Gastroesophageal sphincter (tissue), 4 donors: ENCODE data around the gene NAGLU. TPM values are rescaled to one million over a fixed set of nuclear protein-coding genes. Genes with fewer than 3 reads are reported as not detected.

ENCODE experiments used
- ATAC-seq: fragments of 150-250 bp; one replicate; pipeline ENCODE4 v1.9.1; 2016; ENCODE audit warnings: mild to moderate bottlenecking, moderate library complexity
- H3K27ac ChIP-seq, 4 donors: fragments of 200-600 bp; sonication (generic) in 3 of 4; 1 replicate in 3 of 4; 2 replicates in 1 of 4; pipeline ENCODE4 v1.5.1; 2016 to 2019
- H3K27me3 ChIP-seq: fragments of 200-600 bp; sonication (generic); one replicate; pipeline ENCODE4 v1.5.1; 2019
- H3K36me3 ChIP-seq, 2 donors: fragments of 200-600 bp; sonication (generic); one replicate each; pipeline ENCODE4 v1.5.1; 2019; ENCODE audit warnings: control low read depth in 1 of 2
- H3K4me1 ChIP-seq, 3 donors: fragments of 200-600 bp; sonication (generic); 1 replicate in 2 of 3; 2 replicates in 1 of 3; pipeline ENCODE4 v1.5.1; 2016 to 2019; ENCODE audit warnings: control low read depth in 2 of 3
- H3K4me3 ChIP-seq, 2 donors: fragments of 200-600 bp; sonication (generic); one replicate each; pipeline ENCODE4 v1.5.1; 2019; ENCODE audit warnings: mild to moderate bottlenecking in 1 of 2, moderate library complexity in 1 of 2
- H3K9me3 ChIP-seq, 3 donors: fragments of 200-600 bp; sonication (generic); one replicate each; pipeline ENCODE4 v1.5.1; 2017 to 2019; ENCODE audit warnings: control low read depth in 2 of 3
- CTCF ChIP-seq, 4 experiments: fragments of 200-600 bp in 2 of 4; fragments of 450-650 bp in 2 of 4; sonication (generic) in 1 of 4; IDR thresholded peaks; one replicate each; pipeline ENCODE4 v1.5.1; 2017 to 2019; ENCODE audit warnings: antibody characterized with exemption in 4 of 4, mild to moderate bottlenecking in 2 of 4, moderate library complexity in 2 of 4
- EP300 ChIP-seq: sonication (generic); formaldehyde crosslinking; IDR thresholded peaks from one replicate; pipeline ENCODE4 v1.6.1; 2017; ENCODE audit warnings: antibody characterized with exemption, mild to moderate bottlenecking
- POLR2A ChIP-seq, 2 donors: fragments of 450-650 bp; IDR thresholded peaks; one replicate each; pipeline ENCODE4 v1.6.1; 2017; ENCODE audit warnings: antibody characterized with exemption in 2 of 2, mild to moderate bottlenecking in 2 of 2, moderate library complexity in 1 of 2
- POLR2AphosphoS5 ChIP-seq: sonication (generic); formaldehyde crosslinking; IDR thresholded peaks from one replicate; pipeline ENCODE4 v1.6.1; 2017; ENCODE audit warnings: antibody characterized with exemption
- WGBS, 2 donors: methylation state at CpG; one replicate each; pipeline ENCODE4 v1.1.5; 2018; ENCODE audit warnings: low coverage in 1 of 2; 5-methylcytosine and 5-hydroxymethylcytosine counted together
- total RNA-seq, 4 donors: library from RNA; depleted of rRNA; stranded (reverse); fragments of >200 nt; gene quantifications; one replicate each; pipeline ENCODE4 v1.1.0, GENCODE V29; 2016

The NAGLU gene
- total RNA-seq, 4 donors from 2014 or later, result 31.9 to 46.9 (median 35.7) TPM

GRCh38 chr17:42502091-42502490, 34.0 kb upstream of the NAGLU start:
- no peak for TF ChIP-seq CTCF (IDR thresholded peaks at IDR 0.05)
- TF ChIP-seq POLR2AphosphoS5, result no peak
- no peak for TF ChIP-seq EP300
- no peak for TF ChIP-seq POLR2A (IDR thresholded peaks at IDR 0.05)
- no peaks in the 10 kb centered on the region for H3K27me3 ChIP-seq
- WGBS, 2 donors, result 73 to 79% methylated on average over 4 to 5 of the region's 5 CpGs
- peaks cover 0 to 100% of the 10 kb centered on the region in 2 donors for H3K36me3 ChIP-seq
- no peak overlapping the region for H3K27ac ChIP-seq
- H3K9me3 ChIP-seq, result no peaks in the 10 kb centered on the region
- H3K4me3 ChIP-seq, result no peak overlapping the region
- peaks cover 0 to 3% (median 0%) of the 10 kb centered on the region in 3 donors for H3K4me1 ChIP-seq
- ATAC-seq, result no peak

DNA sequence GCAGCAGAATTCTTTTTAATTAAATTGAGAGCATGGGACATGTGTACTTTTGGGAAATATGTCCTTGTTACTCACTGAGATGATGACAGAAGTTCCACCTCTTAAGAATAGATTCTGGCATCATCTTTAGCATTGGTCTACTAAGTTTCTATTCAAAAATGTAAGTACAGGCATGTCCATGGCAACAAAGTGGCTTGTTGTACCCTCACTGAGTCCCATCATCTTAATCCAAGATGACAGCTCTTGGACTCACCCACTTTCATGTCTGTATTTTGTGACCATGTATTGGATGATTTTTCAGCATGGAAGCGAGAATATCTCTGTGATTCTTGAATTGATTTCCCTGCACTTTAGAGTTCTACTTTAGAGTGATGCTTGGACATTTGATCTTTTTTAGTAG, 33.1 kb upstream of the NAGLU start:
- H3K27ac ChIP-seq, result no peak overlapping the region
- H3K4me3 ChIP-seq, result no peak overlapping the region
- WGBS, 2 donors, result 89 to 93% methylated on average over 1 of the region's 1 CpG

DNA sequence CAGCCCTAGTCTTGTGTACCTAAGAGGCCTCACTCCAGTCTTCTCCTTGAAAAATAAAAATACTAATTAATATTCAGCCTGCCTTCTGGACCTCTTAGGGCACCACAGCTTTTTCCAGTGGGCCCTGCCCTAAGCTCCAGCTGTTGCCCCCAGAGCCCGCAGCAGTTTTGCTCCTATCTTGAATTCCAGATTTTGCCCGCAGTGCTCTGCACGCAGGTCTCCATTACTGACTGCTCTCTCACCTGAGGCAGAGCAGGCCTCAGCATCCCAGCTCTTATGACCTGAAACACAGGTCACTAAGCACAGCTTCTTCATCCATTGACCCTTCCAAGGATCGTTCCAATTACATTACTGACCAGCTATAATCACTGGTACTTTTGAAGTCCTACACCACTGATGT, 28.4 kb upstream of the NAGLU start:
- H3K27ac ChIP-seq, result no peak overlapping the region
- no peak for ATAC-seq
- peaks cover 0 to 92% of the 10 kb centered on the region in 2 donors for H3K36me3 ChIP-seq

More for the DNA sequence above, 33.1 kb upstream of the NAGLU start:
- no peaks in the 10 kb centered on the region for H3K9me3 ChIP-seq
- ATAC-seq, result no peak
- TF ChIP-seq EP300 (no peak), POLR2AphosphoS5 (no peak), CTCF (IDR thresholded peaks at IDR 0.05) (no peak), POLR2A (IDR thresholded peaks at IDR 0.05) (no peak)
- peaks cover 0 to 100% of the 10 kb centered on the region in 2 donors for H3K36me3 ChIP-seq
- no peaks in the 10 kb centered on the region for H3K27me3 ChIP-seq
- H3K4me1 ChIP-seq, result peaks cover 0 to 5% (median 0%) of the 10 kb centered on the region in 3 donors

DNA sequence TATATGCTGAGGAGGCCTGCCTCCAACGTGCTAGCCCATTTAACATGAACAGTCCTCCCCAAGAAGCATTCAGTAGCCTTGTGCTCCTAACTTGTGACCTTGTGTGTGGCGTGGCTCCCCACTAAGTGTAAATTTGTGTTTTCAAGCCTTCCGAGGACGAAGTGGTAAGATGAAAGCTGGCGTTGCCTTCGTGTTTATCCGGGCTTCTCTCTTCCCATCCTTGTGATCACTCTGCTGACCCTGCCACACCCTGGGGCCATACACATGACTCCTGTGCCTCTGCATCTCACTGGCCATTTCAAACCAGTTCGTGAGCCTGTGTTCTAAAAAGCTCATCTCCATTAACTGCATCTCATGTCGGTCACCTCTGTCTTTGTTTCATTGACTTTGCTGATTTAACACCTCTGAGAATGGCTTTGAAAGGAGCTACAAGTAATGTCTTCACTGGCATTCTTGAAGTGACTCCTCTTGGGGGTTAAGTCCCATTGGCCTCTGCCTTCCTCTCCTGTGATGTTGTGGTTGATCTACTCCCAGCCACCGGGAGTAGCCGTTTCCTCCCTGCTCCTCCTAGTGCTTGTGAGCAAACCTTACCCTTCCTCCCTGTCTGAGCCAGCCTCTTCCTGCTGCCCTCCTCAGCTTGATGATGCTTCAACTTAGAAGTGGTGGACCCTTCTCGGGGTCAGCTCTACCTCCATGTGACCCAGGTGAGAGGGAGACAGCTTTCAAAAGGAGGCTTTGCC, 27.4 kb upstream of the NAGLU start:
- Histone ChIP-seq H3K4me3 (no peak overlapping the region), H3K4me1 (peaks cover 0 to 41% (median 0%) of the 10 kb centered on the region in 3 donors), H3K36me3 (peaks cover 0 to 83% of the 10 kb centered on the region in 2 donors), H3K27ac (peak overlapping the region in 1 of 4 donors; percentile 27), H3K27me3 (no peaks in the 10 kb centered on the region), H3K9me3 (no peaks in the 10 kb centered on the region)
- ATAC-seq, result no peak
- no peak for TF ChIP-seq CTCF (IDR thresholded peaks at IDR 0.05)
- TF ChIP-seq EP300, result no peak
- no peak for TF ChIP-seq POLR2A (IDR thresholded peaks at IDR 0.05)
- TF ChIP-seq POLR2AphosphoS5, result no peak
- 53 to 81% methylated on average over 6 to 10 of the region's 12 CpGs for WGBS, 2 donors

More for the DNA sequence above, 28.4 kb upstream of the NAGLU start:
- H3K4me1 ChIP-seq, result peaks cover 0 to 31% (median 0%) of the 10 kb centered on the region in 3 donors
- no peak overlapping the region for H3K4me3 ChIP-seq
- no peaks in the 10 kb centered on the region for H3K9me3 ChIP-seq
- H3K27me3 ChIP-seq, result no peaks in the 10 kb centered on the region
- 92 to 94% methylated on average over 2 to 4 of the region's 4 CpGs for WGBS, 2 donors
- TF ChIP-seq EP300 (no peak), POLR2AphosphoS5 (no peak), CTCF (IDR thresholded peaks at IDR 0.05) (no peak)

DNA sequence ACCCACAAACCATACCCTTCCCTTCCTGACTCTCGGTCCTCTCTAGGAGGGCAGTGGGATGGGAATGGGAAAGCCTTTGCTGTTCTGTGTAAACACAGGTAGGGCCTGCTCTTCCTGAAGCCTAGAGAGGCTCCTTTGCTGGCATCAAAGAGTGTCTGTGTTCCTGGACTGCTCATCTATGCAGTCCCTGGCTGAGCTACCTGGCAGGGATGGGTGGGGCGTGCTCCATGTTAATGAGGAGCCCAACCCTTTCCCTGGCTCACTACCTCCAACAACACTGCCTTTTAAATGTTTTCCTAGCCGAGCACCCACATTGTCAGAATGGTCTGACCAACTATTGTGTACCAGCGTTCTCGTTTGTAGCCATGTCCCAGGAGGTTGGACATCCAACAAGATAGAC, 26.6 kb upstream of the NAGLU start:
- no peak for ATAC-seq
- no peaks in the 10 kb centered on the region for H3K9me3 ChIP-seq
- peak overlapping the region in 1 of 4 donors; percentile 27 for H3K27ac ChIP-seq
- H3K27me3 ChIP-seq, result no peaks in the 10 kb centered on the region
- WGBS, 2 donors, result 83 to 91% methylated on average over 4 of the region's 5 CpGs
- H3K36me3 ChIP-seq, result peaks cover 0 to 83% of the 10 kb centered on the region in 2 donors
- no peak overlapping the region for H3K4me3 ChIP-seq
- peaks cover 0 to 49% (median 0%) of the 10 kb centered on the region in 3 donors for H3K4me1 ChIP-seq
- no peak for TF ChIP-seq CTCF (IDR thresholded peaks at IDR 0.05)
- TF ChIP-seq EP300, result no peak
- no peak for TF ChIP-seq POLR2AphosphoS5
- TF ChIP-seq POLR2A (IDR thresholded peaks at IDR 0.05), result no peak
